Skin epidermis (tissue), 12 donors: Measurements from ENCODE around the gene ABCA8.

ENCODE experiments used
- H3K27ac ChIP-seq, 21 experiments: fragments of 200-600 bp; sonication (generic) in 11 of 21; one replicate each; pipeline ENCODE4 v1.5.0; 2020; ENCODE audit warnings: mild to moderate bottlenecking in 3 of 21, inconsistent platforms in 2 of 21, moderate library complexity in 2 of 21
- H3K4me3 ChIP-seq, 7 experiments: fragments of 200-600 bp; sonication (generic) in 2 of 7; one replicate each; pipeline ENCODE4 v1.5.0; 2020; ENCODE audit warnings: inconsistent platforms in 2 of 7, mild to moderate bottlenecking in 2 of 7, moderate library complexity in 1 of 7

Gene ABCA8

DNA sequence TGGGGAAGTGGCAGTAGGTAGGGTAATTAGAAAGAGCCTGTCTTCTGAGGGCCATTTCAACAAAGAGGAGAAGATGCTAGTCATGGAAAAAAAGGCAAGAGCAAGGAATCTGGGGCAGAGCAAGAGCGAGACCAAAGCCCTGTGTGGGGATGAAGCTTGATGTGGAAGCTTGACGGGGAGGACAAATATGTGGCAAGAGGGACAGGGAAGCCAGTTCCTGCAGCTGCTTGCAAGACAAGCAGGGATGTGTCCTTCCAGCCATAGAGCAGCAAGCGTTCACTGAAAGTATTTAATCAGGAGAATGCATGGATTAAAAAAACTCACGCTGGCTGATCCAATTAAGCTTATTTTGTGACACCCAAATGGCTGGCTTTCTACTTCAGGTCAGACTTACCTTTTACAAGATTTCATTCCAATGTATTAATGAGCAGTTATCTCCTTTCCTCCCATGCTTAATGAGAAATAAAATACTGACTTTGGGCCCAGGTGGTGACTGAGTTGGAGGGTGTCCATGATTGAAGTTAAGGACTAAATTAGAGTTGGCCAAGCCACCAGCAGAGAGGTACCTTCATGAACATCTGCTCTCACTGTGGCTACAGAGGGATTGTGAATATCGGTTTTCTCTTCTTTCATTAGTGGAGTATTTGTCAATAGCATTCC lies 76.8 kb downstream of the ABCA8 start:
- Histone ChIP-seq H3K27ac (no peak overlapping the region), H3K4me3 (no peak overlapping the region)

DNA sequence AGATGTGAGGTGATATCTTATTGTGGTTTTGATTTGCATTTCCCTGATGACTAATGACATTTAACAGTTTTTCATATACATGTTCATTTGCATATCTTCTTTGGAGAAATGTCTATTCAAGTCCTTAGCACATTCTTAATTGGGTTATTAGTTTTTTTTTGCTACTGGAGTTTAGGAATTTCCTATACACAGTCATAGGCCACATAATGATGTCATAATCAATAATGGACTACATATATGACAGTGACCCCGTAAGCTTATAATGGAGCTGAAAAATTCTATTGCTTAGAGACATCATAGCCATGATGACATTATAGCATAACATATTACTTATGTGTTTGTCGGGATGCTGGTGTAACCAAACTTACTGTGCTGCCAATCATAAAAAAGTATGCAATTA lies 83.7 kb downstream of the ABCA8 start:
- Histone ChIP-seq H3K27ac (no peak overlapping the region), H3K4me3 (no peak overlapping the region)

DNA sequence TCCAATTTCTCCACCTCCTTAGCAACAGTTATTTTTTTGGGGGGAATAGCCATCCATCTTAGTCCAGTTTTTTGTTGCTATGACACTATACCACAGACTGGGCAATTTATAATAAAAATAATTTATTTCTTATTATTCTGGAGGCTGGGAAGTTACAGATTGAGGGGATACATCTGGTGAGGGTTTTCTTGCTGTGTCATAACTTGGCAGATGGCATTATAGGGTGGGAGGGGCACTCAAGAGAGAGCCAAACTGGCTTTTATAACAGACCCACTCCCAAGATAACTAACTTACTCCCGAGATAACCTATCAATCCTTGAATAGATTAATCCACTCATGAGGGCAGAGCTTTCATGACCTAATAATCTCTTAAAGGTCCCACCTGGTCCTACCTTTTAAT lies 84.2 kb downstream of the ABCA8 start:
- Histone ChIP-seq H3K4me3 (no peak overlapping the region), H3K27ac (no peak overlapping the region)

DNA sequence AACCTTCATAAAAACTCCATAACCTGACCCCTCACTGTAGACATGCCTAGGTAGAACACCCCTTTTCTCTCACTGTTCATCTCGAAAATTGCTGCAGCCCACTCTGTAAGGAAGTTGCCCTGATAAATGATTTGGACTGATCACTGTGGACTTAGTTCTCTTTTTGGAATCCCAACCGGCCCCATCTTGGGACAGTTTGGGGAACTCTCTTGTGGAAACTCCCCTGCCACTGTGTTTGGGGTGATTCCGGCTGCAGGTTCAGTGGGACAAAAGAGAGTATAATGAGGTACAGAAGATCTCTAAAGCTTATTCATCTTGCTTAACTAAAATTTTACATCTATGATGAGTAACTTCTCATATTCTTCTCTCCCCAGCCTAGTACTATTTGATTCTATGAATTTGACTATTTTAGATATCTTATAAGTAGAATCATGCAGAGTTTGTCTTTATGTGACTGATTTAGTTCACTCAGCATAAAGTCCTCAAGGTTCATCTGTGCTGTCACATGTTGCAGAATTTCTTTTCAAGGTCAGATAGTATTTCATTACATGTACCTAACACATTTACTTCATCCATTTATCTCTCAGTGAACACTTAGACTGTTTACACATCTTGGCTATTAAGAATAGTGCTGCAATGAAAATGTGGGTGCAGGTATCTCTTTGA lies 84.9 kb downstream of the ABCA8 start:
- no peak overlapping the region for H3K27ac ChIP-seq
- H3K4me3 ChIP-seq: no peak overlapping the region

DNA sequence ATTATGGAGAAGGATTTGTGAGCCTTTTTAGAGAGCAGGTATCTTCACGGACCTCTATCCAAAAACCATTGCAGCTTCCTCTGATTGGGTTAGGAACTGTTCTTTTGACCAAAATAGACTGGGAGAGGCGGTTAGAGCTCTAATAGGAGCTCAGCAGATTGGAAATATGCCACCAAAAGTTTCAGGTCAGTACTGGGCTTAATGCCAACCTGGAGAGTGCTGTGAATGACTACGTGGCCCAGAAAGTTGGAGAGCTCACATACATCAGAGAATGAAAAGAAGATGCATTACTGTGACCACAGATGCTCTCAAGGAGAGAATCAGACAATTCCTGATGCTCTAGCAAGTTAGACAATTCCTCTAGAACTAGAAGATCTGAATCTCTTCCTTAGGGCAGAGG lies 86.5 kb downstream of the ABCA8 start:
- no peak overlapping the region for H3K4me3 ChIP-seq
- no peak overlapping the region for H3K27ac ChIP-seq

DNA sequence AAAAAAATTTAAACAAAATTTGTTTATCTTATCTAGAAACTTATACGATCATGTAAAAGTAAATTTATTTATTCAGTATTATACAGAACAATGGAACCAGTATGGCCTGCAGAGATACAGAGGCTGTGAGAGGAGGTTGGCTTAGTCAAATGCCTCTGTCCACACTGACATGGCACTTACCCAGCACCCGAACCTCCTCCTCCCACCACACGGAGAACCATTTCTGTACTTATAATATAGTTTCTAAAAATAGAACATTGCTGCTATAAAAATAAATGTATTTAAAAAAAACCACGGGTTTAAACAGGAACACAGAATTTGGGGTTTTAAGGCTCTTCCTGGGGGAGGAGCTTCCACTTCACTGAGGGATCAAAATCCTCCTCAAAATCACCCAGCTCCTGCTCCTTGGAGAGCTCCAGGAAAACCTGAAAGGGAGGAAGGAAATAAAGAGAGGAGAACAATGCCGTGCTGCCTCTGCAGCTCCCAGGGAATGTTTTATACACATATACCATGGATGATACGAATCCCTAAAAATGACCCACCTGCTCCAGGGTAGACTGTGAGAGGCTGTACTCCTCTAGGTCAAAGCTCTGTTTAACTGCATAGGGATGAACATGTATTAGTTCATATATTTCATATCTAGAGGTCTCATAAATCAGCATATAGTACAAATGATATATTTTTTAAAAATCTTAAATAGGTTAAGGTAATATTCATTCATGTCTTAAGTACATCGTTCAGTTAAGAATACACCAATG lies 87.3 kb downstream of the ABCA8 start:
- no peak overlapping the region for H3K4me3 ChIP-seq
- no peak overlapping the region for H3K27ac ChIP-seq

DNA sequence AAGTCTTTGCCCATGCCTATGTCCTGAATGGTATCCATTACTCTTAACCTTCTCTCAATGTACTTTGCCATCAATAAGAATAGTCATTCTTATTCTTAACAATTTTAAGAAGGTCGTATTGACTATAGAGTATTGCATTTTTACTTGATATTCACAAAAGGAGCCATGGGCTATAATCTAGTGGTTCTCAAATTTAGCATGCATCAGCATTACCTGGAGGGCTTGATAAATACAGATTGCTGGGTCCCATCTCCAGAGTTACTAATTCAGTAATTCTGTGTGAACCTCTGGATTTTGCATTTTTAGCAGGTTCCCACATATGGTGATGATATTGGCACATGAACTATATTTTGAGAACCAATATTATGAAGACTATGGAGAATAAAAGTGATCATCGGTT lies 89.6 kb downstream of the ABCA8 start:
- no peak overlapping the region for H3K4me3 ChIP-seq
- no peak overlapping the region for H3K27ac ChIP-seq

DNA sequence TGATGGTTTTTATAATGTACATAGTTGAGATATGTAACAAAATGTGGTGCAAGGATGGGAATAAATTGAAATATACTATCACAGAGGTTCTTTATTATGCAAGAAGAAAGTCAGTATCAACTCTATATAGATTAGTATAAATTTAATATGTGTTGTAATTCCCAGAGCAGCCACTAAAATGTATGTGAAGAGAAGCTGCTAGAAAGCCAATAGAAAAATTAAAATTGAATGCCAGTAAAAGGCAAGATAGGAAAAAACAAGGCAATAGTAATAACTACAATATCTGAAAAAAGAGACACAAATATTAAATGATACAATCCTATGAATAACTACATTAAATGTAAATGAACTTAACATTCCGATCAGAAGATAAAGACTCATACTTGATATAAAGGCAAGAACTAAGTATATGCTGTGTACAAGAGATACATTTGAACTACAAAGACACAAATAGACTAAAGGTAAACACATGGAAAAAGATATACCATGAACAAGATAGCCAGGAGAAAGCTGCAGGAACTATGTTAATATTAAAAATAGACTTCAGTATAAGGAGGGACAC lies 92.0 kb downstream of the ABCA8 start:
- no peak overlapping the region for H3K27ac ChIP-seq

DNA sequence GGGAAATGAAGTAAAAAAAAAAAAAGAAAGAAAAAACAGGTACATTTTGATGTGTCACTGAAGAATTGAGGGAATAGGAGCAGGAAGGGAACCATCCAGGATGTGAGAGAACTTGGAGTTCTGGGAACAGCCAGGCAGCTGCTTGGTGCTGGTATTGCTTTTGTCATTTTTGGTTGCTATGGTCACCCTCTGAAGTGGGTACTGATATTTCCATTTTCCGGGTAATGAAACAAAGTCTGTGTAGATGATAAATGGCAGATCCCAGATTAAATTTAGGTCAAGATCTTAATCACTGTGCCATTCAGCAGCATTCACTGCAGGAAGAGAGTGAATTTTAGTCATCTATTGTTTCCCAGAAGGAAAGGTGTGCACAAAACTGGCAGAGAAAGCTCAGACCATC lies 93.6 kb downstream of the ABCA8 start:
- H3K27ac ChIP-seq: no peak overlapping the region
- no peak overlapping the region for H3K4me3 ChIP-seq

More for the DNA sequence above, 92.0 kb downstream of the ABCA8 start:
- H3K4me3 ChIP-seq: no peak overlapping the region

DNA sequence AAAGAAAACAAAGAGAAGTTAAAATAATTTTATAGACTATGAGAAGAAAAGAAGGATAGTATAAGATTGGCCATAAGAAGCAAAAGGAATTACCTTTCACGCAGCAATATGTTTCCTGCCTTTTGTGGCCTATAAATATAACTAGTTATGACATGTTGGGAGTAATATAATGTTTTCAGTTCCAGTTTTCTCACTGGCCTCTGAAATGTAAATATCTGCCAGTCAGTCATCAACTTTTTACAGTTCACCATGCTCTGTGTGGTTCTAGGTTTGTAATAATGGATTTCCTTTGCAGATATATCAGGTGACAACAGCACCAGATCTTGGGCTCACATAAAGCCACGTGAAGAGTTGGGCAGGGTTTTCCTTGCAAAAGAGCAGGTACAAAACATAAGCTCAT lies 94.3 kb downstream of the ABCA8 start:
- Histone ChIP-seq H3K4me3 (no peak overlapping the region), H3K27ac (no peak overlapping the region)

DNA sequence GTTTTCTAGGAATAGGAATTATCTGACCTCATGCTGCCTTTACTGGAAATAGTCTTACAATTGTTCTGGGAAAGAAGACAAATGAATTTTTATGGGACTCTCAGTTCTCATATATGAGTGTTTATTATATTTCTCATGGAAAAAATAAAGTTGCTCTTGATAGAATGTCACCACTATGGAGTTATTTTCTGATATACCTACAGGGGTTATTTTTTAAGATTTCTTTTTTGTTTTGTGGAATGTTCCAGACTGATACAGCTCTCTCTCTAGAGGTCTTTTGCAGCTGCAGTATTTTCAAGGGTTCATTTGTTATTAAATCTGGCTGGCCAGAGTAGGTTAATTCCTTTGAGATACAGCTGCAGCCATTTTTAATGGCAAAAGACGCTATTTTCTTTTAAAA lies 100.7 kb downstream of the ABCA8 start:
- no peak overlapping the region for H3K4me3 ChIP-seq
- no peak overlapping the region for H3K27ac ChIP-seq

DNA sequence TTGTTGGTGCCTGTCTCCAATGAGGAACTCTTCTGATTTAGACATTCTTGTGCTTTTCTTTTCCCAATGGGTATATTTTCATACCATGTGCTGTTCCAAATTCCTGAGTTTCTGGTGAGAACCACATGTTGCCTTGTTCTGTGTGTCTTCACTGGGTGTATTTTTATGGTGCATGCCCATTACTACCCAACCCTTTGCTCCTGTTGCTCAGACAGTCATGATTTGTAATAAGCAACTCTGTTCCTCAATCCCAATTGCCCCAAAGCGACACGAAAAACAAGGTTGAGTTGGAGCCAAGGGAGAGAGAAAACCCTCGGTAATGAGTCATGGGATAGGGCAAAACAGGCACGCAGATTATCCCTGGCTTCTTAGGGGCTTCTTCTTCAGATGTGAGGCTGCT lies 101.8 kb downstream of the ABCA8 start:
- H3K27ac ChIP-seq: no peak overlapping the region
- H3K4me3 ChIP-seq: no peak overlapping the region

DNA sequence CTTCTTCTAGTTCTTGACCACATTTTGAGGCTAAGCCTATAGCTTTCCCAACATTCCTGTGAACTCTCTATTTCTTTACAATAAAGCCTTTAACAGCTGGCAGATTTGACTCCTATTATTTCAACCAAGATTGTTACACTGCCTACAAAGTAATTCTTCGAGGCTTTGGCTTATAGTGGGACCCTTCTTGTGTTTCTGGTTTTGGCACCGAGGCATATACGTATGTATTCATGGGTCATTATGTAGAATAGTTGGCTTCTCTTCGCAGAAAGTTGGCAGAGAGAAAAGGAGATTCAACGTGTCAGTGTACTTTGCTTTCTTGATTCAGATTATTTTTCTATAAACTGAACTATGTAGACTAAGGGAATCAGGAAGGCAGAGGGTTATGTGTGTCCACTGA lies 102.2 kb downstream of the ABCA8 start:
- H3K27ac ChIP-seq: no peak overlapping the region
- no peak overlapping the region for H3K4me3 ChIP-seq

DNA sequence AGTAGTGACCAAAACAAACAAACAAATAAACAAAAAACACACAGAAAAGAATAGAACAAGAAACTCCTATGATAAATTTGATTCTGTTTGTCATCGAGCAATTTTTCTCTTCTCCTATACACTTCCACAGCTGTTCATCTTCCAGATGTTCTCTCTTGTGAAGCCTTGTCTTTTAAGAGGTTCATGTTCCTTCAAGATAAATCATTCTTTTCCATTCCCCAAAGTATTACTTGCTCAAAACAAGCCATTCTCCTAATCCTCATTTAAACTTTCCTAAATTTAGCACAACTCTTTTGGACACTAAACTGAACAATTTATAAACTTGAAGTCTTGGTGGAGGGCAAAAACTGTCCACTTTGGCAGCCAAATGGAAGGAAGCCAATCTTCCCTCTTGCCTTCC lies 103.3 kb downstream of the ABCA8 start:
- H3K27ac ChIP-seq: no peak overlapping the region
- no peak overlapping the region for H3K4me3 ChIP-seq

DNA sequence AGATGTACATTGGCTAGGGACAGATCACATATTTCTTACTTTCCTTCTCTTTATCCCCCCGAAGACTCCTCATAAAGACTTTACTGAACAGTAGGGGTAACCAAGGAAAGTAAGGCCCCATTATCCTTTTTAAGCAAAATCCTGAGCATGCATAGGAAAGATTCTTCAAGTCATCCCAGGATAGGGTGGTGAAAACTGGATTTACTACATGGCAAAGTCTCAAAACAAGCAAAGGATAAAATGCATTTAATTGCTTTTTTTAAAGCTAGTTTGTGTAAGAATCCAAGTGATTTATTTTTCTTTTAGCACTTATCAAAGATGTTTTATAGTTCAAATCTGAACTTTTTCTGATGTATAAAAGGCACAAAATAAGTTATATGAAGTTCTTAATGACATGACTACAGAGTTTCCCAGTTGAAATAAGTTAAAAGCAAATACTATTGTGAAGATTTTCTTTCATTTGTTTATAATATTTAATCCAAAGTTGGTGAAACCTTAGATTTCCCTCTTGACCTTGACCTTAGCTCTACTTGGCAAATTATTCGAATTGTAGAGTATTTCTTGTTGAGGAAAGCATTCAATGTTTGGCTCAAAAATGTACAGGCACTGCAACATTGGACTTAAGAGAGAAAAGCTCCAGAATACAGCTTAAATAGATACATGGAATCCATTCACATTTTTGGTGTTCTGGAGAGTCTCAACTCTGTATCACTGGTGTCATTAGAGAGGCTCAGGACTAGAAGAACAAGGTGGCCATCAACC lies 104.3 kb downstream of the ABCA8 start:
- H3K27ac ChIP-seq: peak overlapping the region in 1 of 21 experiments; percentile 0
- H3K4me3 ChIP-seq: no peak overlapping the region

DNA sequence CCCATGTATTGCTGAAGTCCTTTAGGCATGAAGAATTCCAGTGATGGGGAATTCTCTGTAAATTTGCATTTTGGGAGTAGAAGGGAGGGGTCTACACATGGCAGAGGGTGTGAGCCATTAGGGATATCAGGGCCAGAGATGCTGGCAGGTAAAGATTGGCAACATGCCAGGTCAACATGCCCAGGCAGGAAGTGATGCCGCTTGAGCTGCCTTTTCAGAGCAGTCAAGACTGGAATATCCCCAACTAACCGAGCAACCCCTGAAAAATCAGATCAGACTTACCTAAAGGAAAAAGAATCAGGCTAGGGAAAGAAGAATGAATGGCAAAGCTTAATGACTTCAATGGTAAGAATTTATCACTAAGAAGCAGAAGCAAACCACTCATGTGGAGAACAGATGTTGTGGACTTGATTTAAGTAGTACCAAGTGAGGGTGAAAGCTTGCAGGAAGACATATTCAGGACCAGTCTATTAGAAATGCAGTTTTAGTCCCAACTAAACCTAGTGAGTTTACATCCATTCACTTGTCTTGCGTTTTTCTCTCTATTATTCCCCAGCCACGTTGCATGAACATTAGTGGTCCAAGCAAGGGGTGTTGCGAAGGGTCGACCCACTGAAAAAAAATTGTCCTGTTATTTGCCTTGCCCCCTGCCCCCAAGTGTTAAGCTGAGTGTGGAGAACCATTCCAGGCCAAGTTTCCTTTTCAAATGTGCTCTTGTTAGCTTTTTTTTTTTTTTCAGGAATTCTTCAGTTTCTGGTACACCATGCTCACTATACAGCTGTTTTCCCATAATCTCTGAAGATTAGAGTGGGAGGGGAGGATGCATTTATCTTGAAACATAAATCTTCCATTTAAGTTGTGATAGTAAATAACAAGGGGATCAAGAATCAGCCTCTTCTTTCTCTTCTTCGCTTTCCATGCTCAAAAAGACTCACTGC lies 105.2 kb downstream of the ABCA8 start:
- Histone ChIP-seq H3K4me3 (no peak overlapping the region), H3K27ac (peak overlapping the region in 1 of 21 experiments; percentile 0)

DNA sequence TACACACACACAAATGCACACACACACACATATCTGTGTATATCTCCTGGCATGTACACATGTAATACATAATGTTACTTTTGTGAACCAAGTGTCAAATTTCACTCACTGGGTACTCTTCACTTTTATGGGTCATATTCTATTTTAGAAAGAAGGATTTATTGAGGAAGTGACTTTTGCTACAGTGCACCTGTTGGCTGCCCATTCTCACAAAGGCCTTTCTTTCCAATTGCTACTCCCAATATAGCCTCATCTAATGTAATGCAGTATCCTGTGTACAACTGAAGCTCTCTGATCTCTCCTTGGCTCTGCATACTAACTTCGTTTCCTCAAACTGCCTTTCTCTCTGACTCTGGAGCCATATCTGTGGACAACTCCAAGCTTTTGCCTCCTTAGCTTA lies 107.5 kb downstream of the ABCA8 start:
- no peak overlapping the region for H3K4me3 ChIP-seq
- H3K27ac ChIP-seq: no peak overlapping the region

DNA sequence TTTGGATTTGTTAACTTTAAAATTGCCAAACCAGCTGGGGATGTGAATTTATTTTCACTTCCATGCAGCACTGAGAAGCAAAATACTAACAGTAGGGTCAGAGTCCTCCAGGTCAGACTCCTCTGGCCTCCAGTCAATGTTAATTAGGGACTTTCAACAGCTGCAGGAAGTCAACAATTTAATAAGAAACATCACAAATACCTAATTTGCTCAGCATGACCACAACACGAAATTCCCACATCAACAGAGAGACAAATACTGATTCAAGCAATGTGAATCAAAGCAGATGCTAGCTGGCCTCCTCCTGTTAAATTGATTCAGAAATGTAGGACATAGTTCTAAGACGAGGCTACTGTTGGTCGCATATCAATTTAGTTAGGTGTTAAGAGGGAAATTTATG lies 111.7 kb downstream of the ABCA8 start:
- H3K4me3 ChIP-seq: no peak overlapping the region
- no peak overlapping the region for H3K27ac ChIP-seq

DNA sequence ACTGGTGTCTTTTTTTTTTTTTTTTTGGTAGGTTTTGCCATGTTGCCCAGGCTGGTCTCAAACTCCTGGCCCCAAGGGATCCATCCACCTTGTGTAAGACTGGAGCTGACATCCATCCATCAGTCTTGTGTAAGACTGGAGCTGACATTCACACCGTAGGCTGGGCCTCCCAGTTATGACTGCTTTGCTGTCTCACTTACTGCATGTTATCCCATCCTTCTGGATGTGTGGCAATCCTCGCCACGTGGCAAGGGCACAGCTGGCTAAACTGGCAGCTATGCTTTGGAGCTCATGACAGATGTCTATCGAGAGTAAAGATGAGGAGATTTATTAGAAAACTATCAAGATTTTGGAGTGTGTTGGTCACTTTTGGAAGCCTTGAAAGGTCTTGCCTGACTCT lies 115.1 kb downstream of the ABCA8 start:
- H3K4me3 ChIP-seq: no peak overlapping the region
- no peak overlapping the region for H3K27ac ChIP-seq
